Muscle layer of duodenum (tissue), 2 donors: ENCODE measurements around the gene PRDM16.
"Not testable (repeated sequence)": the region's sequence is repeated elsewhere in the genome, so short reads cannot be mapped to it uniquely, and the experiment has no call there.

Experiments
- H3K27ac ChIP-seq: one replicate; pipeline ENCODE4 v1.7.0; 2013; ENCODE audit warnings: mild to moderate bottlenecking, low read length
- H3K27me3 ChIP-seq: one replicate; pipeline ENCODE4 v1.7.0; 2013; ENCODE audit warnings: low read depth, mild to moderate bottlenecking, control low read depth, low read length
- H3K36me3 ChIP-seq, 2 donors: one replicate each; pipeline ENCODE4 v1.7.0; 2013; ENCODE audit warnings: low read length in 2 of 2, control low read depth in 1 of 2, mild to moderate bottlenecking in 1 of 2; ENCODE audit not compliant: insufficient read depth in 2 of 2, control insufficient read depth in 1 of 2
- H3K4me1 ChIP-seq, 2 donors: one replicate each; pipeline ENCODE4 v1.7.0; 2013; ENCODE audit warnings: low read length in 2 of 2, mild to moderate bottlenecking in 2 of 2, control low read depth in 1 of 2, moderate library complexity in 1 of 2; ENCODE audit not compliant: insufficient read depth in 2 of 2, control insufficient read depth in 1 of 2
- H3K4me3 ChIP-seq, 2 donors: one replicate each; pipeline ENCODE4 v1.7.0; 2013; ENCODE audit warnings: low read length in 2 of 2, low read depth in 1 of 2, mild to moderate bottlenecking in 1 of 2
- H3K9me3 ChIP-seq, 2 donors: one replicate each; pipeline ENCODE4 v1.7.0; 2013; ENCODE audit warnings: low read length in 2 of 2, control low read depth in 1 of 2, mild to moderate bottlenecking in 1 of 2; ENCODE audit not compliant: control insufficient read depth in 1 of 2
- donor health status: healthy.

The PRDM16 gene

GRCh38 chr1:3165189-3165588, 96.2 kb downstream of the PRDM16 start:
- not testable (repeated sequence) for H3K27ac ChIP-seq, H3K27me3 ChIP-seq, H3K36me3 ChIP-seq, H3K9me3 ChIP-seq, H3K4me3 ChIP-seq, H3K4me1 ChIP-seq

GRCh38 chr1:3166206-3166918, 97.4 kb downstream of the PRDM16 start:
- Histone ChIP-seq H3K36me3 (no peaks in the 10 kb centered on the region), H3K4me1 (peaks cover 12 to 18% of the 10 kb centered on the region in 2 donors), H3K9me3 (no peaks in the 10 kb centered on the region), H3K27ac (no peak overlapping the region), H3K27me3 (no peaks in the 10 kb centered on the region), H3K4me3 (no peak overlapping the region)

- H3K9me3 ChIP-seq, result no peaks in the 10 kb centered on the region
- no peaks in the 10 kb centered on the region for H3K27me3 ChIP-seq
- H3K36me3 ChIP-seq, result no peaks in the 10 kb centered on the region
- H3K27ac ChIP-seq, result no peak overlapping the region
- peaks cover 13 to 26% of the 10 kb centered on the region in 2 donors for H3K4me1 ChIP-seq
- no peak overlapping the region for H3K4me3 ChIP-seq
Observed at GRCh38 chr1:3167255-3167654, 98.3 kb downstream of the PRDM16 start.

GRCh38 chr1:3168678-3169077, 99.7 kb downstream of the PRDM16 start:
- peaks cover 13 to 26% of the 10 kb centered on the region in 2 donors for H3K4me1 ChIP-seq
- no peak overlapping the region for H3K4me3 ChIP-seq
- no peaks in the 10 kb centered on the region for H3K27me3 ChIP-seq
- no peaks in the 10 kb centered on the region for H3K9me3 ChIP-seq
- no peak overlapping the region for H3K27ac ChIP-seq
- no peaks in the 10 kb centered on the region for H3K36me3 ChIP-seq

GRCh38 chr1:3169665-3170356, 100.8 kb downstream of the PRDM16 start:
- Histone ChIP-seq H3K27me3 (no peaks in the 10 kb centered on the region), H3K27ac (no peak overlapping the region), H3K36me3 (no peaks in the 10 kb centered on the region), H3K4me1 (peaks cover 23 to 28% of the 10 kb centered on the region in 2 donors), H3K9me3 (no peaks in the 10 kb centered on the region), H3K4me3 (peak overlapping the region in 1 of 2 donors; percentile 62)

- H3K27me3 ChIP-seq, result no peaks in the 10 kb centered on the region
- no peaks in the 10 kb centered on the region for H3K36me3 ChIP-seq
- no peaks in the 10 kb centered on the region for H3K9me3 ChIP-seq
- peaks cover 28 to 35% of the 10 kb centered on the region in 2 donors for H3K4me1 ChIP-seq
- peak overlapping the region; percentile 21 for H3K27ac ChIP-seq
- peak overlapping the region; percentile 57 to 62 for H3K4me3 ChIP-seq
Observed at GRCh38 chr1:3170561-3171453, 101.8 kb downstream of the PRDM16 start.

GRCh38 chr1:3171761-3172160, 102.8 kb downstream of the PRDM16 start:
- no peaks in the 10 kb centered on the region for H3K36me3 ChIP-seq
- peaks cover 28 to 35% of the 10 kb centered on the region in 2 donors for H3K4me1 ChIP-seq
- no peak overlapping the region for H3K27ac ChIP-seq
- H3K27me3 ChIP-seq, result no peaks in the 10 kb centered on the region
- no peak overlapping the region for H3K4me3 ChIP-seq
- no peaks in the 10 kb centered on the region for H3K9me3 ChIP-seq

GRCh38 chr1:3172431-3173380, 103.7 kb downstream of the PRDM16 start:
- Histone ChIP-seq H3K36me3 (no peaks in the 10 kb centered on the region), H3K27ac (no peak overlapping the region), H3K4me1 (peaks cover 28 to 35% of the 10 kb centered on the region in 2 donors), H3K9me3 (no peaks in the 10 kb centered on the region), H3K4me3 (no peak overlapping the region), H3K27me3 (no peaks in the 10 kb centered on the region)

GRCh38 chr1:3173381-3173980, 104.5 kb downstream of the PRDM16 start:
- H3K27ac ChIP-seq, result no peak overlapping the region
- H3K4me1 ChIP-seq, result peaks cover 28 to 35% of the 10 kb centered on the region in 2 donors
- no peak overlapping the region for H3K4me3 ChIP-seq
- no peaks in the 10 kb centered on the region for H3K27me3 ChIP-seq
- H3K9me3 ChIP-seq, result no peaks in the 10 kb centered on the region
- H3K36me3 ChIP-seq, result no peaks in the 10 kb centered on the region

GRCh38 chr1:3174487-3175247, 105.7 kb downstream of the PRDM16 start:
- peak overlapping the region; percentile 23 for H3K27ac ChIP-seq
- H3K4me1 ChIP-seq, result peaks cover 25 to 34% of the 10 kb centered on the region in 2 donors
- H3K9me3 ChIP-seq, result no peaks in the 10 kb centered on the region
- H3K36me3 ChIP-seq, result no peaks in the 10 kb centered on the region
- H3K4me3 ChIP-seq, result peak overlapping the region in 1 of 2 donors; percentile 26
- no peaks in the 10 kb centered on the region for H3K27me3 ChIP-seq
